Smooth muscle cell (in vitro differentiated cells): ENCODE results near the gene UBE2U. TPM values are rescaled to one million over a fixed set of nuclear protein-coding genes. Genes with fewer than 3 reads are reported as not detected.

Experiments used
- DNase-seq: peaks from one replicate; lab custom pipeline; 2025; ENCODE audit not compliant: unreplicated experiment; lab: John Stamatoyannopoulos, UW
- H2AFZ ChIP-seq: fragments of 200-600 bp; sonication (generic); 2 replicates; pipeline ENCODE4 v1.6.0; 2016; ENCODE audit warnings: antibody characterized with exemption, low read depth, mild to moderate bottlenecking
- H3F3A ChIP-seq: fragments of 200-600 bp; sonication (generic); 2 replicates; pipeline ENCODE4 v1.6.0; 2017; ENCODE audit warnings: antibody characterized with exemption, low read depth
- H3K27ac ChIP-seq: fragments of 200-600 bp; sonication (generic); 2 replicates; pipeline ENCODE4 v1.5.1; 2016; ENCODE audit warnings: low read depth, mild to moderate bottlenecking
- H3K27me3 ChIP-seq: fragments of 200-600 bp; sonication (generic); 2 replicates; pipeline ENCODE4 v1.6.1; 2016; ENCODE audit warnings: low read depth, mild to moderate bottlenecking
- H3K36me3 ChIP-seq: fragments of 200-600 bp; sonication (generic); 2 replicates; pipeline ENCODE4 v1.5.1; 2016; ENCODE audit warnings: low read depth
- H3K4me1 ChIP-seq: fragments of 200-600 bp; sonication (generic); 2 replicates; pipeline ENCODE4 v1.5.1; 2016; ENCODE audit warnings: low read depth
- H3K4me2 ChIP-seq: fragments of 200-600 bp; sonication (generic); 2 replicates; pipeline ENCODE4 v1.6.0; 2016; ENCODE audit warnings: mild to moderate bottlenecking
- H3K4me3 ChIP-seq: fragments of 200-600 bp; sonication (generic); 2 replicates; pipeline ENCODE4 v1.5.1; 2016; ENCODE audit warnings: mild to moderate bottlenecking
- H3K79me2 ChIP-seq: fragments of 200-600 bp; sonication (generic); 2 replicates; pipeline ENCODE4 v1.6.0; 2016; ENCODE audit warnings: low read depth, mild to moderate bottlenecking
- H3K9ac ChIP-seq: fragments of 200-600 bp; sonication (generic); 2 replicates; pipeline ENCODE4 v1.6.0; 2016; ENCODE audit warnings: low read depth
- H3K9me3 ChIP-seq: fragments of 200-600 bp; sonication (generic); replicated peaks from 2 replicates; pipeline ENCODE4 v1.5.1; 2016; ENCODE audit warnings: low read depth
- H4K20me1 ChIP-seq: fragments of 200-600 bp; sonication (generic); 2 replicates; pipeline ENCODE4 v1.6.0; 2016; ENCODE audit warnings: low read depth
- WGBS: methylation state at CpG from one replicate; pipeline ENCODE4 v1.1.7; 2016; ENCODE audit warnings: low lambda C conversion rate; 5-methylcytosine and 5-hydroxymethylcytosine counted together
- polyA plus RNA-seq: library from polyadenylated mRNA; unstranded; fragments of >200 nt; fragmentation: Nextera tagmentation; extraction: Ambion mirVana; gene quantifications from 2 replicates; pipeline ENCODE4 v1.2.1, GENCODE V29; 2016
- total RNA-seq: library from RNA; depleted of rRNA; stranded (reverse); fragments of >200 nt; gene quantifications from 2 replicates; pipeline ENCODE4 v1.2.3, GENCODE V29; 2014
- TF ChIP-seq, protein P1 (sequence below): fragments of 200-600 bp; sonication (generic); IDR thresholded peaks from 2 replicates; pipeline ENCODE4 v1.5.1; 2017; ENCODE audit warnings: borderline replicate concordance, mild to moderate bottlenecking, antibody characterized with exemption; ENCODE audit not compliant: insufficient read depth, poor library complexity, severe bottlenecking

The UBE2U gene
- total and polyA plus RNA-seq, 2 experiments from 2014 or later = not detected

DNA sequence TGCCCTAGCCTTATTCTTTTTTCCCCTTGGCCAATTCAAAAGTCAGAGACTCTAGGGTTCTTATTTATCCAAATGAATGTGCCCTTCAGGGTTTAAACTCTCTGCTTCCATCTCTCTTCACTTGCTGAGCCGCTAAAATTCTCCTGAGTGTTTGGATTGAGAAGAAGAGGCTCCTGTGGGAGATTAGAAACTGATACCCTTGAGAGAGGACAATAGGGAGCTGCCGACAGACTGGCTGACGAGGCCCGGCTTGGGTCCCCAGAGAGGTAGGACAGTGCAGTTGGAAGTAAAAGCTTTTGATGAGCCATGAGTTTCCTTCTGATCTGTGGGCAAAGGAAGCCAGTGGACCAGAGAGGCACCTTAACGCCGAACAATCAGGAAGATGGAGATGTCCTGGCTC, 41.3 kb upstream of the UBE2U start:
- Histone ChIP-seq H3F3A (no peaks in the 10 kb centered on the region), H2AFZ (no peak overlapping the region), H3K9me3 (no peaks in the 10 kb centered on the region), H3K9ac (no peak overlapping the region), H3K27me3 (no peaks in the 10 kb centered on the region), H3K36me3 (no peaks in the 10 kb centered on the region), H3K27ac (no peak overlapping the region), H4K20me1 (no peaks in the 10 kb centered on the region), H3K79me2 (no peaks in the 10 kb centered on the region), H3K4me2 (no peak overlapping the region), H3K4me3 (no peak overlapping the region), H3K4me1 (peaks cover 12% of the 10 kb centered on the region)
- 94% methylated on average over 6 of the region's 6 CpGs for WGBS
- DNase-seq = no peak
- TF ChIP-seq, protein P1, sequence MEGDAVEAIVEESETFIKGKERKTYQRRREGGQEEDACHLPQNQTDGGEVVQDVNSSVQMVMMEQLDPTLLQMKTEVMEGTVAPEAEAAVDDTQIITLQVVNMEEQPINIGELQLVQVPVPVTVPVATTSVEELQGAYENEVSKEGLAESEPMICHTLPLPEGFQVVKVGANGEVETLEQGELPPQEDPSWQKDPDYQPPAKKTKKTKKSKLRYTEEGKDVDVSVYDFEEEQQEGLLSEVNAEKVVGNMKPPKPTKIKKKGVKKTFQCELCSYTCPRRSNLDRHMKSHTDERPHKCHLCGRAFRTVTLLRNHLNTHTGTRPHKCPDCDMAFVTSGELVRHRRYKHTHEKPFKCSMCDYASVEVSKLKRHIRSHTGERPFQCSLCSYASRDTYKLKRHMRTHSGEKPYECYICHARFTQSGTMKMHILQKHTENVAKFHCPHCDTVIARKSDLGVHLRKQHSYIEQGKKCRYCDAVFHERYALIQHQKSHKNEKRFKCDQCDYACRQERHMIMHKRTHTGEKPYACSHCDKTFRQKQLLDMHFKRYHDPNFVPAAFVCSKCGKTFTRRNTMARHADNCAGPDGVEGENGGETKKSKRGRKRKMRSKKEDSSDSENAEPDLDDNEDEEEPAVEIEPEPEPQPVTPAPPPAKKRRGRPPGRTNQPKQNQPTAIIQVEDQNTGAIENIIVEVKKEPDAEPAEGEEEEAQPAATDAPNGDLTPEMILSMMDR = no peak

DNA sequence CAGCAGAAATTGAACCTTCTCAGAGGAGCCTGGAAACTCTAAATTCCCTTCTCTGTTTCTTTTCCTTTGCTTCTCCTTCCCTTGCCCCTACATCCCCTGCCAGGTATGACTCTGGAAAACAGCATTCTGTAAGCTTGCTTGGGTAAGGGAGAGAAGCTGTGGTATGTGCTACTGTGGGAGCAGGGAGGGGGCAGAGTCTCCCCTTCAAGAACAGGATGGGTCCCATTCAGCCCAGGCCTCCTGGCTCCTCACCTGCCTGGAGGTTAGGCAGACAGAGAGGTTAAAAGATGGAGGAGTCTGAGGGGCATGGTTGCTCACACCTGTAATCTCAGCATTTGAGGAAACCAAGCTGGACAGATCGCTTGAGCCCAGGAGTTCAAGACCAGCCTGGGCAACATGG, 40.6 kb upstream of the UBE2U start:
- Histone ChIP-seq H2AFZ (no peak overlapping the region), H3K9ac (no peak overlapping the region), H3K36me3 (no peaks in the 10 kb centered on the region), H3K9me3 (no peaks in the 10 kb centered on the region), H3K79me2 (no peaks in the 10 kb centered on the region), H3K27ac (no peak overlapping the region), H3K4me3 (no peak overlapping the region), H3K27me3 (no peaks in the 10 kb centered on the region), H4K20me1 (no peaks in the 10 kb centered on the region), H3K4me2 (no peak overlapping the region), H3K4me1 (peaks cover 12% of the 10 kb centered on the region), H3F3A (no peaks in the 10 kb centered on the region)
- 100% methylated on average over 1 of the region's 1 CpG for WGBS
- no peak for DNase-seq
- TF ChIP-seq, protein P1 = no peak

DNA sequence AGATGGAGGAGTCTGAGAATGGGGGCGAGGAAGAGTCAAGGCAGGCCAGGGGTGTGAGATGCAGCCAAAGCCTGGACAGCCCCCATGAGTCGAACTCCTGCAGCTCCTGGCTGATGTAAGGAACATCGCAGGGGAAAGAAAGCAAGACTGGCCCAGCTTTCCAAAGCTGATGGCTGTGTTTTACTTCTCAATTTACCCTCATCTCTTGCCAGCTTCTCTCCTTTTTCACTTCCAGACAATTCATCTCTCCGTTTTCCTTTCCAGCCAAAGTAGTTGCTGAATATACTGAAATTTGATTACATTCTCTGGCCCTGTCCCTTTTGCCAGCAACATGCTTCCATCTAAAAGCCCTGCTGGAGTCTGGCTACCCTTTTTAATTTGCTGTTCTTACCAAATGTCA, 40.0 kb upstream of the UBE2U start:
- TF ChIP-seq, protein P1 = no peak
- Histone ChIP-seq H3F3A (no peaks in the 10 kb centered on the region), H3K36me3 (no peaks in the 10 kb centered on the region), H3K79me2 (no peaks in the 10 kb centered on the region), H3K4me1 (peaks cover 12% of the 10 kb centered on the region), H3K27ac (no peak overlapping the region), H3K27me3 (no peaks in the 10 kb centered on the region), H4K20me1 (no peaks in the 10 kb centered on the region), H3K9me3 (no peaks in the 10 kb centered on the region), H3K4me3 (no peak overlapping the region), H2AFZ (no peak overlapping the region), H3K9ac (no peak overlapping the region), H3K4me2 (no peak overlapping the region)
- no peak for DNase-seq
- 100% methylated on average over 4 of the region's 4 CpGs for WGBS

DNA sequence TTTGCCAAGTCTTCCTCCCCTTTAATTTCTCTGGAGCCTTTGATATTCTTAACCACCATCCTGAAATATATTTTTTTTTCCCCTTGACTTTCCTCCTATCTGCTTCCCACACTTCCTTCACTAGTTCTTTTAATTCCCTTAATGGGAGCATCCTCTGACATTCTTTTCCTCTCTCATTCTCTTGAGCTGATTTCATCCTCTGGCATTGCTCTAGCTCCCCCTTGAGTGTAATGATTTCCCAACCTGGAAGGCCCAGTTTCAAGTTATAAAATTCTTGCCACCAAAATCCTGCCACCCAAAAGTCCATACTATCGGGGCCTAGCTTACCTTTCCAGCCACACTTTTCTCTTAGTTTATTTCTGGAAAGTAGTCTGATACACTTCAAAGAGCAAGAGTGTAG, 39.5 kb upstream of the UBE2U start:
- H3K27me3 ChIP-seq = no peaks in the 10 kb centered on the region
- H2AFZ ChIP-seq = no peak overlapping the region
- no peaks in the 10 kb centered on the region for H3K79me2 ChIP-seq
- no peak overlapping the region for H3K27ac ChIP-seq
- H3K4me1 ChIP-seq = peaks cover 12% of the 10 kb centered on the region
- TF ChIP-seq, protein P1 = peak; percentile 48
- no peak for DNase-seq
- H4K20me1 ChIP-seq = no peaks in the 10 kb centered on the region
- H3K4me3 ChIP-seq = no peak overlapping the region
- 76% methylated on average over 1 of the region's 1 CpG for WGBS
- H3K36me3 ChIP-seq = no peaks in the 10 kb centered on the region
- H3K9me3 ChIP-seq = no peaks in the 10 kb centered on the region
- no peaks in the 10 kb centered on the region for H3F3A ChIP-seq
- H3K4me2 ChIP-seq = no peak overlapping the region
- no peak overlapping the region for H3K9ac ChIP-seq
